Skin of body (tissue), 2 donors: ENCODE results near the gene GDF2. TPM values are rescaled to one million over a fixed set of nuclear protein-coding genes. Genes with fewer than 3 reads are reported as not detected.

Experiments used
- DNase-seq: peaks from one replicate; lab custom pipeline; 2025; lab: John Stamatoyannopoulos, UW
- total RNA-seq: library from RNA; depleted of rRNA; stranded (reverse); fragments of >200 nt; gene quantifications from one replicate; pipeline ENCODE4 v1.2.3, GENCODE V29; 2014

GDF2 gene
- total RNA-seq, 1 donor from 2014 or later: not detected

DNA sequence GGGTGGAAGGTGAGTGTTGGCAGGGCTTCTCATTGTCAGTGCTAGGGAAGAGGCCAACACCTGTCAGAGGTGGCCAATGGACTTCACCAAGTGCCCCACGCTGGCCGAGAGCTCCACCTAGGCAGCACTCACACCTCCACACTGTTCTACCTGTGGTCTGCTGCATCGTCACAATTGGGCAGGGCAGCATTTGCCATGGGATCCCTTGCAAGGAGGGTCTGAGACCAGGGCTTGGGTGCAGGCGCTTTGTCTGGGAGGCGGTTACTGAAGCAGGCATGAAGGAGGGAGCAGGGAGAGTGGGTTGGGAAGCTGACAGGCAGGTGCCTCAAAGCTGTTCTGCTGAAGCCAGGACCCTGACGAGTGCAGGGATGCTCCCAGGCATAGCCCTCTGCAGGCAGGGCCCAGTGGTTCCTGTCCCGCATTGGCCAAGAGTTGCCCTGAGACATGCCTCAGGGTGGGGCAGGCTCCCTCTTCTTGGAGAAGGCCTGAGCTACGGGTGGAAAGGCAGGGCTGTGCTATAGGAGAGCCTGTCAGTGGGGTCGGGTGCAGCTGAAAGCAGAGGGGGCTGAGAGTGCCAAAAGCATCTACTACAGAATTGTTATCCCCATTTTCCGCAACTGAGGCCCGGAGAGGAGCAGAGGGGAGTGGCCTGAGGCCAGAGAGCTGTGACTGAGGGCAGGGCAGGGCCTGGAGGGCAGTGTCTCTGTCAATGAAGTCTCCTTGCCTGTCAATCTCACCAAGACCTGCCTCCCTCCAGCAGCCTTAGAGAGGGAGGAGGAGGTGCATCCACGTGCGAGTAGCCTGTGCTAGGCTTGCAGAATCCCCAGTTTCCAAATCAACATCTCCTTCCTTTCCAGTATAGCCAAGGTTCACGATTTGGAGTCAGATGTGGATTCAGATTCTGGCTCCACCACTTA lies 29.9 kb downstream of the GDF2 start:
- DNase-seq: no peak

GRCh38 chr10:47353351-47353750 lies 31.1 kb downstream of the GDF2 start:
- no peak for DNase-seq

DNA sequence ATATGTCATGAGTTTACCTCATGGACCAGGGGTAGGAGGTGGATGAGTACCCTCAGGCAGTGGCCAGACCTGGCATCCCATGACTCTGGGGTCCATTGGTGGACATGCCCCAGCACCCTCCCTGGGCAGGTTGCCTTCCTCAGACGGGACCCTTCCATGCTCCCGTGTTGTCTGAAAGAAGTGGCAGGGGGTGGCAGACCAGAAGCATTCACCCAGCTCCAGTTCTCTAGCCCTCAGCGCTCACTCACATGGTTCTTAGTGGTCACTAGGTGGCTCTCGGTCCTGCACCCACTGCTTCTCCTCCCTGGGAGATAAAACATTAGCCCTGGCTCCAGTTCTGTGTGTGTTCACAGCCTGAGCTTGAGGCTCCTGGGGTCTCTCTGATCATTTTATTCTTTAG lies 31.9 kb downstream of the GDF2 start:
- no peak for DNase-seq

DNA sequence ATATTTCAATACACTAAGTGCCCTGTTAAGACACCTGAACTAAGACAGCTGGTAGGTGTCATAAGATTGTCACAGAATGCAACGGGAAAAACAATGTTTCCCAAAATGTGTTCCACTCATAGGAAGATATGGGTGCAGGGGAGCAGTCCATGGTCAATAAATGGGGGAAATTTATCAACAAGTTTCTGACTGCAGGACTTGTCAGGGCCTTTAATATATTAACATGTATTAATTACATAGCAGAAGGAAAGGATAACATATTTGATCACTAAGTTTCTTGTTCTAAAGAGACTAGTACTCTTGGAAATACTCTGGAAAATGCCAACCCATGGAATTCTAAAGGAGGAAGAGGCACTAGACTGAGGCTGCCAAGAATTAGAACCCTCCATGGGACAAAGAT lies 32.6 kb downstream of the GDF2 start:
- DNase-seq: no peak

GRCh38 chr10:47356708-47357107 lies 34.5 kb downstream of the GDF2 start:
- DNase-seq: no peak

- DNase-seq: no peak
Observed at GRCh38 chr10:47357131-47357582, 34.9 kb downstream of the GDF2 start.

GRCh38 chr10:47357911-47358310 lies 35.7 kb downstream of the GDF2 start:
- DNase-seq: no peak

GRCh38 chr10:47358457-47358856 lies 36.2 kb downstream of the GDF2 start:
- no peak for DNase-seq

DNA sequence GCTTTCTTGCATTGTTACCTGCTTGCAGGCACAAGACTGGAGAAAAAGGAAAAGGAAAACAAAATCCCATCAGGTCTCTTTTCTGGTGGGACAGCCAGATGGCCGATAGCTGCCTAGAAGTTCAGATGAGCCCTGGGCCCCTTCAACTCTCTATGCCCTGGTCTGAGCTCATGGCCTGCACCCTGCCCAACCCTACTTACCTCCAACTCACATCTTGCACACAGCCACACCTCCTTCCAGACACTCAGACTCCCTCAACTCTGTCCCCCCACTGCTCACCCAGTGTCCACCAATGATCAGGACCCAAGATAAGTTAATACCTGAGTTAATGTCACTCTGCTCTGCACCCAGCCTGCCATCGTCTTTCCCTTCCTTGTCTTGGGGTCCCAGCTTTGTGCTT lies 36.8 kb downstream of the GDF2 start:
- DNase-seq: no peak

GRCh38 chr10:47359626-47360418 lies 37.6 kb downstream of the GDF2 start:
- DNase-seq: no peak

GRCh38 chr10:47360419-47361040 lies 38.3 kb downstream of the GDF2 start:
- DNase-seq: no peak

GRCh38 chr10:47361293-47361692 lies 39.0 kb downstream of the GDF2 start:
- no peak for DNase-seq

DNA sequence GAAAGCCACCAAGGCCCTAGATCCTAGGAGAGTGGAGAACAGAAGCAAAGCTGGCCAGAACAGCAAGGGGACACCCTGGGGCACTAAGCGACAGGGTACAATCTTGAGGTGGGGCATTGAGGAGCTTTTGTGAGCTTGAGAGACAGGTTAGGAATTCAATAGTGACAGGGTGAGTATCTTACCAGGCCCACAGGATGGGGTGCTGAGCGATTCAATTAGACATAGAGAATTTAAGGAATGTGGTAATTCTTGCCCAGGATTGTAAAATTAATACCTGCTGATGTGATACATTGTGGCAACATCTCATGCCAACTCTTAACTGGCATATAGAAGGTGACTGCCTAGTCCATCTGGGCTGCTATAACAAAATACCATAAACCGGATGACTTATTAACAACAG lies 39.9 kb downstream of the GDF2 start:
- no peak for DNase-seq

GRCh38 chr10:47363781-47364180 lies 41.5 kb downstream of the GDF2 start:
- DNase-seq: no peak

DNA sequence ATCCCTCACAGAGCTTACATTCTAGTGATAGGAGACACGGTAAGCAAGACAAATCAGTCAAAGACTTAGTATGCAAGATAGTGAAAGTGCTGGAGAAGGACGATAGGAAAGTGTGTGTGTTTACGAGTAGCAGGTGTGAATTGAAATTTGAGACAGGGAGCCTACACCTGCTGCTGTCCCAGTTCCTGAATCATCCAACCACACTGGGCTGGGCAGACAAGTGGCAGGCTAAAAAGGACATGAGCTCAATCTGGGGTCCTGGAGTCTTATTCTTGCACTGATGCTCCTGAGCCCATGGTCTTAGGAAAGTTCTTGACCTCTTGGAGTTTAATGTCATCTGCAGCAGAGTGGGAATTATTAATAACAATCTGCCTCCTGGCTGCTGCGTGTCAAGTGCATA lies 42.1 kb downstream of the GDF2 start:
- no peak for DNase-seq

GRCh38 chr10:47364911-47365310 lies 42.7 kb downstream of the GDF2 start:
- DNase-seq: no peak

GRCh38 chr10:47365431-47366180 lies 43.4 kb downstream of the GDF2 start:
- DNase-seq: no peak

DNA sequence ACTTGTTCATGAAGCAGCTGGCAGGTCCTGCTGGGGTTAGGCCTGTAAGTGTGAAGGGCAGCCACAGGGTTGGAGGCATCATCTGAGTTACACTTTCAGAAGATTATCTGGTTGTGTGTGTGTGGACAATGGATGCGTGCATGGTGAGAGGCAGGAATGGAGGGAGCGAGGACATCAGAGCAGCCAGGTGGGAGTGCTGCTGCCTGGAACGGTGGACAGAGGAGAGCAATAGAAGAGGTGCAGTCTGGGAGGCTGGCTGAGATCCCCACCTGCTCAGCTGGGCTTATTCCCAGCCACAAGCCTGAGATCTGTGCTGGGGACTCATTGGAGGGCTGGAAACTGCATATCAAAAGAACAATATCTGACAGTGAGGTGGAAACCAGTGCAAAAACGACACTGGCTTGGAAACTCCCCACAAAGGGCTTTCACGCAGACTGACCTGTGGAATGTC lies 44.0 kb downstream of the GDF2 start:
- no peak for DNase-seq

GRCh38 chr10:47366731-47367460 lies 44.6 kb downstream of the GDF2 start:
- DNase-seq: no peak

- DNase-seq: no peak
Observed at GRCh38 chr10:47367646-47368045, 45.4 kb downstream of the GDF2 start.
